Heart left ventricle (tissue), 16 donors: Measurements from ENCODE around the gene OTOP3. TPM values are rescaled to one million over a fixed set of nuclear protein-coding genes. Genes with fewer than 3 reads are reported as not detected.

Experiments
- ATAC-seq, 4 donors: fragments of 200-7000 bp; cut with Tn5 transposase; one replicate each; pipeline ENCODE4 v1.9.1; 2020 to 2022; ENCODE audit warnings: moderate library complexity in 4 of 4, mild to moderate bottlenecking in 3 of 4, moderate number of reproducible peaks in 1 of 4
- DNase-seq, 5 donors: peaks; one replicate each; pipeline ENCODE4 v3.0.0-alpha.2; 2020
- H3K27ac ChIP-seq, 12 donors: fragments of 200-600 bp; sonication (generic) in 4 of 12; one replicate each; pipeline versions ENCODE4 v1.5.0 to v1.8.0; 2016 to 2022; ENCODE audit warnings: mild to moderate bottlenecking in 2 of 12
- H3K27me3 ChIP-seq, 9 donors: fragments of 200-600 bp; sonication (generic) in 2 of 9; one replicate each; pipeline versions ENCODE4 v1.5.1 to v1.8.0; 2016 to 2022; ENCODE audit warnings: mild to moderate bottlenecking in 3 of 9
- H3K36me3 ChIP-seq, 9 donors: fragments of 200-600 bp; sonication (generic) in 2 of 9; one replicate each; pipeline versions ENCODE4 v1.5.0 to v1.8.0; 2018 to 2022; ENCODE audit warnings: mild to moderate bottlenecking in 2 of 9
- H3K4me1 ChIP-seq, 12 donors: fragments of 200-600 bp; sonication (generic) in 4 of 12; one replicate each; pipeline versions ENCODE4 v1.5.0 to v1.8.0; 2016 to 2022; ENCODE audit warnings: mild to moderate bottlenecking in 3 of 12
- H3K4me3 ChIP-seq, 12 donors: fragments of 200-600 bp; sonication (generic) in 4 of 12; one replicate each; pipeline versions ENCODE4 v1.5.0 to v1.8.0; 2017 to 2022; ENCODE audit warnings: mild to moderate bottlenecking in 9 of 12, moderate library complexity in 4 of 12
- H3K9me3 ChIP-seq, 12 donors: fragments of 200-600 bp; sonication (generic) in 4 of 12; one replicate each; pipeline versions ENCODE4 v1.5.0 to v1.8.0; 2016 to 2022; ENCODE audit warnings: mild to moderate bottlenecking in 1 of 12
- POLR2A ChIP-seq, 2 donors: fragments of 450-650 bp; IDR thresholded peaks; one replicate each; pipeline ENCODE4 v1.6.1; 2017; ENCODE audit warnings: antibody characterized with exemption in 2 of 2, mild to moderate bottlenecking in 2 of 2, moderate library complexity in 2 of 2
- WGBS, 4 donors: extraction: QIAGEN DNeasy Blood & Tissue Kit in 2 of 4; methylation state at CpG; one replicate each; pipeline versions ENCODE4 v1.1.5 to v1.1.7; 2013 to 2018; 5-methylcytosine and 5-hydroxymethylcytosine counted together
- intact Hi-C, 10 donors: fragments of 100-400 bp; cut with DNase I; formaldehyde crosslinking; loops; one replicate each; pipeline versions ENCODE4 v1.11.1 to v1.14.2; 2022
- long read RNA-seq, 3 donors: library from polyadenylated mRNA; unstranded; transcript quantifications; one replicate each; pipeline ENCODE4 v2.0.0, GENCODE V29; 2020 to 2021
- polyA plus RNA-seq, 2 donors: library from polyadenylated mRNA; stranded (reverse); fragments of 200-250 nt; gene quantifications; one replicate each; pipeline ENCODE4 v1.2.3, GENCODE V29; 2013
- total RNA-seq, 9 donors: library from RNA; depleted of rRNA in 2 of 9; stranded (reverse); fragments of >200 nt in 2 of 9; fragmentation: NEBNext Ultra II Directional in 3 of 9; extraction: Animal tissue kit (Norgen Biotek cat#: 25700) in 3 of 9; gene quantifications; one replicate each; pipeline versions ENCODE4 v1.1.0 to v1.2.4, GENCODE V29; 2016 to 2023
- TF ChIP-seq, protein P1 (sequence below), 12 donors: fragments of 200-600 bp; sonication (generic) in 4 of 12; IDR thresholded peaks; one replicate each; pipeline versions ENCODE4 v1.5.0 to v1.8.0; 2018 to 2022; ENCODE audit warnings: antibody characterized with exemption in 12 of 12, mild to moderate bottlenecking in 5 of 12
- donor health status: ischemic (EF 13 %, LVEDD 7.1; RV severe dilation, severe dysfunction).
- donor health status: healthy with polysubstance abuse.
- donor health status: DM: no; HTN: yes; CAD: no.
- donor health status: DM: no; HTN: no; CAD: no.
- donor health status: ischemic (EF 25% LVEDD 6.9; RV normal size, moderate dysfunction).
- donor health status: ischemic (EF 25% LVEDD 5.7; RV mildly dilated, moderate dysfunction).
- donor health status: healthy.
- donor health status: DM: yes; HTN: yes; CAD: no.
- donor health status: ischemic (EF 35%, LVEDD 5.7; RV mildly dilated, moderate dysfunction).
- donor health status: nonischemic (EF 11% LVEDD 7.7; RV severe dilation, severe dysfunction).
- donor health status: DM: yes; HTN: yes; CAD: no.
- donor health status: PGD.
- donor health status: ischemic (EF 29% LVEDD 5.4; RV normal size, mild dysfunction).
- donor health status: nonischemic (EF 23%, LVEDD 6.1; RV moderate dilation, normal function).

The OTOP3 gene, protein sequence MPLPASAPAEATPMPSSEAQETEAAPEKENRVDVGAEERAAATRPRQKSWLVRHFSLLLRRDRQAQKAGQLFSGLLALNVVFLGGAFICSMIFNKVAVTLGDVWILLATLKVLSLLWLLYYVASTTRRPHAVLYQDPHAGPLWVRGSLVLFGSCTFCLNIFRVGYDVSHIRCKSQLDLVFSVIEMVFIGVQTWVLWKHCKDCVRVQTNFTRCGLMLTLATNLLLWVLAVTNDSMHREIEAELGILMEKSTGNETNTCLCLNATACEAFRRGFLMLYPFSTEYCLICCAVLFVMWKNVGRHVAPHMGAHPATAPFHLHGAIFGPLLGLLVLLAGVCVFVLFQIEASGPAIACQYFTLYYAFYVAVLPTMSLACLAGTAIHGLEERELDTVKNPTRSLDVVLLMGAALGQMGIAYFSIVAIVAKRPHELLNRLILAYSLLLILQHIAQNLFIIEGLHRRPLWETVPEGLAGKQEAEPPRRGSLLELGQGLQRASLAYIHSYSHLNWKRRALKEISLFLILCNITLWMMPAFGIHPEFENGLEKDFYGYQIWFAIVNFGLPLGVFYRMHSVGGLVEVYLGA
- total RNA-seq (not detected), polyA plus RNA-seq (not detected)
- long read RNA-seq, donor 1: 0 reads
- long read RNA-seq, donor 2: 0 reads
- long read RNA-seq, donor 3: 0 reads

- 2 to 4% (median 4%) methylated on average over 11 to 78 of the region's 78 CpGs for WGBS, 4 donors
- DNase-seq (peak in 1 of 5 donors; percentile 40), ATAC-seq (no peak)
- intact Hi-C loops: no loop called here
- Histone ChIP-seq H3K4me3 (peak within 1 kb of the TSS in 1 of 12 donors; percentile 4), H3K27ac (no peak within 1 kb of the TSS), H3K9me3 (no peaks in the 10 kb centered on the region), H3K36me3 (no peaks in the 10 kb centered on the region), H3K4me1 (peaks cover 0 to 12% (median 0%) of the 10 kb centered on the region in 12 donors), H3K27me3 (peaks cover 27 to 81% (median 50%) of the 10 kb centered on the region in 9 donors)
- TF ChIP-seq, protein P1, sequence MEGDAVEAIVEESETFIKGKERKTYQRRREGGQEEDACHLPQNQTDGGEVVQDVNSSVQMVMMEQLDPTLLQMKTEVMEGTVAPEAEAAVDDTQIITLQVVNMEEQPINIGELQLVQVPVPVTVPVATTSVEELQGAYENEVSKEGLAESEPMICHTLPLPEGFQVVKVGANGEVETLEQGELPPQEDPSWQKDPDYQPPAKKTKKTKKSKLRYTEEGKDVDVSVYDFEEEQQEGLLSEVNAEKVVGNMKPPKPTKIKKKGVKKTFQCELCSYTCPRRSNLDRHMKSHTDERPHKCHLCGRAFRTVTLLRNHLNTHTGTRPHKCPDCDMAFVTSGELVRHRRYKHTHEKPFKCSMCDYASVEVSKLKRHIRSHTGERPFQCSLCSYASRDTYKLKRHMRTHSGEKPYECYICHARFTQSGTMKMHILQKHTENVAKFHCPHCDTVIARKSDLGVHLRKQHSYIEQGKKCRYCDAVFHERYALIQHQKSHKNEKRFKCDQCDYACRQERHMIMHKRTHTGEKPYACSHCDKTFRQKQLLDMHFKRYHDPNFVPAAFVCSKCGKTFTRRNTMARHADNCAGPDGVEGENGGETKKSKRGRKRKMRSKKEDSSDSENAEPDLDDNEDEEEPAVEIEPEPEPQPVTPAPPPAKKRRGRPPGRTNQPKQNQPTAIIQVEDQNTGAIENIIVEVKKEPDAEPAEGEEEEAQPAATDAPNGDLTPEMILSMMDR (IDR thresholded peaks at IDR 0.05): no peak
- TF ChIP-seq POLR2A (IDR thresholded peaks at IDR 0.05): no peak
Observed at GRCh38 chr17:74935585-74936469, at the start of gene OTOP3. TSS of gene OTOP3 (plus strand) at chr17:74935898. CDS start at chr17:74935922, 24 bp downstream.

- no peak for TF ChIP-seq POLR2A (IDR thresholded peaks at IDR 0.05)
- TF ChIP-seq, protein P1 (IDR thresholded peaks at IDR 0.05): no peak
- H3K27me3 ChIP-seq: peaks cover 12 to 53% (median 19%) of the 10 kb centered on the region in 9 donors
- no peak overlapping the region for H3K27ac ChIP-seq
- no peak overlapping the region for H3K4me3 ChIP-seq
- H3K36me3 ChIP-seq: no peaks in the 10 kb centered on the region
- intact Hi-C loops: no loop called here
- DNase-seq (no peak), ATAC-seq (no peak)
- peaks cover 0 to 6% (median 5%) of the 10 kb centered on the region in 12 donors for H3K4me1 ChIP-seq
- 50 to 58% (median 55%) methylated on average over 12 to 13 of the region's 13 CpGs for WGBS, 4 donors
- H3K9me3 ChIP-seq: no peaks in the 10 kb centered on the region
Observed at GRCh38 chr17:74888469-74888868, 47.2 kb upstream of the OTOP3 start.

GRCh38 chr17:74890554-74890953 lies 45.1 kb upstream of the OTOP3 start:
- ATAC-seq (no peak), DNase-seq (no peak)
- TF ChIP-seq POLR2A (IDR thresholded peaks at IDR 0.05): no peak
- TF ChIP-seq, protein P1 (IDR thresholded peaks at IDR 0.05): no peak
- WGBS, 4 donors: 88 to 94% (median 92%) methylated on average over 7 of the region's 7 CpGs
- Histone ChIP-seq H3K4me1 (peaks cover 0 to 12% (median 8%) of the 10 kb centered on the region in 12 donors), H3K4me3 (no peak overlapping the region), H3K36me3 (no peaks in the 10 kb centered on the region), H3K27me3 (peaks cover 21 to 59% (median 35%) of the 10 kb centered on the region in 9 donors), H3K27ac (no peak overlapping the region), H3K9me3 (no peaks in the 10 kb centered on the region)
- intact Hi-C loops: no loop called here
